GM18508 (cell line): Measurements from ENCODE around the gene S100A11.

Source experiments
- ATAC-seq: cut with Tn5 transposase; IDR thresholded peaks from one replicate; pipeline ENCODE4 v1.9.1; 2021; ENCODE audit warnings: moderate number of reproducible peaks; ENCODE audit not compliant: insufficient read depth, unreplicated experiment

The S100A11 gene

GRCh38 chr1:151988405-151988923 lies 48.3 kb downstream of the S100A11 start:
- no peak for ATAC-seq

DNA sequence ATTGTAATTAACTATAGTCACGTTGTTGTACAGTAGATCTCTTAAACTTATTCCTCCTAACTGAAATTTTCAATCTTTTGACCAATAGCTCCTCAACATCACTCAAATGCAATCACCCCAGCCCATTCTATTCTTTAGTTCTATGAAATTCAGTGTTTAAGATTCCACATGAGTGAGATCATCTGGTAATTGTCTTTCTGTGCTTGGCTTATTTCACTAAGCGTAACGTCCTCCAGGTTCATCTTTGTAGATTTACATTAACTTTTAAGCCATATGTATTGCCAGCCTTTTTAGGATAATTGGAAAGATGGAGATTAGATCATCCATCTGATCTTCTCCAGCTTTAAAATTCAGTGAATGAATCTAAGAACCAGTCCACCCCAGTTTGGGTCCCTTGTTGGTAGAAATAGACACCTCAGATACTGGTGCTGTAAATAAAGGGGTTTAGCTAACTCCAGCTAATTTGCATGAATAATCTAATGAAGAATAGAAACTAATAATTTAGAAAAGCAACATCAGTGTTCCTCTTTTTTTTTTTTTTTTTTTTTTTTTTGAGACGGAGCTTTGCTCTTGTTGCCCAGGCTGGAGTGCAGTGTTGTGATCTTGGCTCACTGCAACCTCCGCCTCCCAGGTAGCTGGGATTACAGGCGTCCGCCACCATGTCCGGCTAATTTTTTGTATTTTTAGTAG lies 50.2 kb downstream of the S100A11 start:
- ATAC-seq: no peak

- no peak for ATAC-seq
Measured at GRCh38 chr1:151985768-151986167, 51.0 kb downstream of the S100A11 start.

GRCh38 chr1:151985270-151985669 lies 51.5 kb downstream of the S100A11 start:
- ATAC-seq: no peak

DNA sequence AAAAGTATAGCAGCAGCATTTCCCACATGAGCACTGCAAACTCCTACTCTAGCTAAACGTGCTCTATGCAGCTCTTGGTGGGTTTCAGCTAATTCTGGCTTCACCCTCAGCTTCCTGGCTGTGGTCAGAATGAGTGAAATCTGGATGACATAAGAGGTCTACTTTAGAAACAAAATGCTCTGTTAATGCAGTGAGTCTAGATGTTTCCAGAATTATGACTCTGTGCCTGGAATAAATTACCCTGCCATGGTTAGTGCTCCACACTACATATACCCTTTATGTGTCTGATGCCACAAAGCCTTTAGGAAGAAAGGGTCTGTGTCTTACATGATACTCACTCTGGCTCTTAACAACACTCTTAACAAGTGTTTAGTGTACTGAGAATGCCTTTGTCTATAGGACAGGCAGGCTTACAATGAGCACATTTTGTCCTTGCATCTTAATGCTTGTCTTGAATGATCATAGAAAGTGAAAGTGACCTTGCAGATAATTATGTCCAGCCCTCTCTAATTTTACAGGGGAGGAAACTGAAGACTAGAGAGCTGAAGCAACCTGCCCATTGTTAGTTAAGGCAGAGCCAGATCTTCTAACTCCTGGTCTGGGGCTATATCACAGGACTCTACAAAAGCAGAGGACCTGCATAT lies 52.4 kb downstream of the S100A11 start:
- peak; percentile 87 for ATAC-seq
